HT1080 (cell line): Measurements from ENCODE around the gene TSHZ2. TPM values are rescaled to one million over a fixed set of nuclear protein-coding genes. Genes with fewer than 3 reads are reported as not detected.

ENCODE experiments used
- DNase-seq: peaks from one replicate; pipeline ENCODE4 v3.0.0-alpha.2; 2015; ENCODE audit warnings: low read depth
- total RNA-seq: library from RNA; depleted of rRNA; stranded (reverse); fragments of >200 nt; shearing (Covaris generic); gene quantifications from 2 replicates; pipeline ENCODE4 v1.2.3, GENCODE V29; 2014

The TSHZ2 gene
- total RNA-seq, 1 experiment from 2014 or later: not detected

DNA sequence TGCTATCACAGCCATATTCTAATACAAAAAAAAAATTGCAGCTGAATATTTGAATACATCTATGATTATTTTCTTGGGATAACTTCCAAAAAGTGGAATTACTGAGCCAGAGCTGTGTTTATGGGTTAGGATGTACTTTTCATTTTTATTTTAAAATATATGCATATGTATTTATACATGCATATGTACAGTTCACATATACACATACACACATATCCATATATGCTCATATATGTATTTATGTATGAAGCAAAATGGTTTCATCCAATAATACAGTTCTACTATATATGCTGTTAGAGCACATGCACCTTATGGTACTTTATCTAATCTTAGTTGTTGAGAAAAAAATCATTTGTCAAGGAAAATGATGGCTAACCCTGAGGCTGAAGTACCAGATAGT is 54.9 kb downstream of the TSHZ2 start:
- no peak for DNase-seq

DNA sequence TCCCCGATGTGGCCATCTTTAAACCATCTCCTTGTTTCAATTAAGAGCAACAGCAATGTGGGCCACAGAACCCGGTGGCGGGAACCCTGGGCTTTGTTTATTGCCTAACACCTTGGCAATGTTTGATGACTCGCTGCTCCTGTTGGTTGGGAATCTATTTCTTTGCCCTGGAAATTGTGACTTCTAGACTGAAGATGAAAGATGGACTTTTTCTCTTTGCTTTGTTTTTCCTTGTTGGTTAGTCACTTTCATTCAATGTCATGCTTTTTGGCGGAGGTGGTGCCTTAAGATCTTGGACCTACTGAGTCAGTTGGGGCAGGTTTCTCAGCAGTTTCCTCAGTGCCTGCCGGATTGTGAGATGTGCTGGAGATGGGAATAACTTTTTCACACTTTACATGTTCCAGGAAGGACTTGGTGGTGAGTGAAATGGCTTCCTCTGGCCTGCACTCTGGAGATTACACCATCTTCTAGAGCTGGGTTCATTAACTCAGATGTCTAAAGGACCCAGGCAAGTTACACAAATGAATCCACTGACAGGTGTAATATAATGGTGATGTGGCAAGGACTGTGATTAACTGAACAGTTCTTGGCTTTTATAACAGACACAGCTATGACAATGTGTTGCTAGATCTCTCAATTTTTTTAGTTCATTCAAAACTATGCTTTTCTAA is 56.3 kb downstream of the TSHZ2 start:
- no peak for DNase-seq

DNA sequence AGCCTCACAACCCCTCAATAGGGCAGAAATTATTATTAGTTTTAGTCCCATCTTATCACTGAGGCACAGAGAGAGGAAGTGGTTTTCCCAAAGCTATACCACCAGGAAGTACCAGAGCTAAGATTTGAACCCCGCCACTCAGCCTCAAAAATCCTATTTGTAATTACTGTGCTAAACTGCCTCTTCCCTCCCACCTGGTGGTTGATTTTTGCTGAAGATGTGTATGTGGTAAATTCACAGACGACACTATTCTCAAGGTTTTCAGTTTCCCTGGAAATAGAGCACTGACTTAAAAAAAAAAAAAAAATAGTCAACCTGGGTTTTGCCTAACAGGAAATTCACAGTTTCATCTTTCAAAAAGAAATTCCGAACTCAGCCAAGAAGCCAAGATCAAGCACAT is 57.9 kb downstream of the TSHZ2 start:
- no peak for DNase-seq

DNA sequence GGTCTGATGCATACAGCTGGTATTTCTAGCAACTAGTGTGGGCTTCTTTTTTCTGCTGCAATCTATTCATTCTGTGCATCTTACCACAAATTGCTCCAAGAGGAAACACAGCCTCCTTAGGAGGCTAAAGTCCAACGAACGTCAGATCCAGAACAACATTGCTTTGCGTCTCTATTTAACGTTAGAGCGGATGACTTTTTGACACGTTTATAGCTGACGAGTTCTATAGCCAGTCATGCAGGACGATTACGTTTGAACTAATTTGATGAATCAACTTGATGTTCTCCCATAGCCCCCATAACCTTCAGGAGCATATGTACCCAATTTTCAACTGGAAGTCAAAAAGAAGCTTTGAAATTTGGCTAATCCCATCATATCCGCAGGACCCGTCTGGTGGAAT is 59.9 kb downstream of the TSHZ2 start:
- DNase-seq: no peak

DNA sequence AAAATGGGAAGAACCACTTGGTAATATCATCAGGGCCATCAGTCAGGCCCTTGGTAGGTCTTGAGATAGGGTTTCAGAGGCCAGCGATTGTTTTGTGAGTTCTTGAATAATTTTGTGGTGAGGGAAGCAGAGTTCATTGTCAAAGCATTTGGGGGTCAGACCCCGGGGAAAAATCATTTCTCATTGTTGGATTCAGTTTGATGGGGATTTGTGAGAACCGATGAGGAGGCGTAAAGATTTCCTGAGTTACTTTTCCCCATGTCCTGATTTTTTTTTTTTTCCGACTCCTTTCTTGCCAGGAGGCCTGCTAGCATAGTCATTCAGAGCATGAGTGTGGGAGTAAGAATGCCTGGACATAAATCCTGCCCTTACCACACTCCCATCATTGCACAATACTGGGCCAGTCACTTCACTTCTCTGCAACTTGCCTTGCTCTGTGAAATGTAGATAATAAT is 60.3 kb downstream of the TSHZ2 start:
- DNase-seq: no peak

DNA sequence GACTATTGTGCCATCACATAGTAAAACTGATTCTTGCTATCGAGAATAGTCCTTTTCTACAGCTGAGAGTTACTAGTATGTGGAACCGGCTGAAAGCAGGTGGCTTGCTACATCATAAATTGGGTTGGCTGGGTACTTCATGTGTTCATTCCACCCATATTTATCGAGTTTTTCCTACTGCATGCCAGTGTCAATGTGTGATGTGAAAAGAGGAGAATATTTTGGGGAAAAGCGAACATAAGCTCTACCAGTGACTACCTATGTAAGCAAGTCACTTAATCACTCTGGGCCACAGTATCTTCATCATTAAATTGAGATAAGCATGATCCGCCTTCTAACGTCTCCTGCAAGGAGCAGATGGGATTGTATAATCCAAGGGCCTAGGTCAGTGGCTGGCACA is 61.0 kb downstream of the TSHZ2 start:
- no peak for DNase-seq

DNA sequence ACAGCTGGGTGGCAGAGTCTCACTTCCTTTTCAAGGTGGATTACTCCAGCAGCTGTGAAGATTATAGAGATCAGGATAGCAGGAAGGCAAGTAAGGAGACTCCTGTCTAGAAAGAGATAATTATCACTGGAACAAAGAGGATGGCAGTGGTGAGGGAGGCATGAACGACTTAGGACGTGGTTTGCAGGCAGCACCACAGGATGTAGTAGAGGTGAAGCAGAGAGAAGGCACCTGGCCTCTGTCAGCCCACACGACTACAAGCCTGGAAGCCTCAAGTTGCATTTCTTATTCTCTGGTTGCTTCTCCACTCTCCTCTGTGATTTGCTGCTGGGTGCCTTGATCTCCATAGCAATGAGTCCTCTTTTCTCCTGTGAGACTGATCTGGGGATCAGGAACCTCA is 62.7 kb downstream of the TSHZ2 start:
- DNase-seq: no peak

DNA sequence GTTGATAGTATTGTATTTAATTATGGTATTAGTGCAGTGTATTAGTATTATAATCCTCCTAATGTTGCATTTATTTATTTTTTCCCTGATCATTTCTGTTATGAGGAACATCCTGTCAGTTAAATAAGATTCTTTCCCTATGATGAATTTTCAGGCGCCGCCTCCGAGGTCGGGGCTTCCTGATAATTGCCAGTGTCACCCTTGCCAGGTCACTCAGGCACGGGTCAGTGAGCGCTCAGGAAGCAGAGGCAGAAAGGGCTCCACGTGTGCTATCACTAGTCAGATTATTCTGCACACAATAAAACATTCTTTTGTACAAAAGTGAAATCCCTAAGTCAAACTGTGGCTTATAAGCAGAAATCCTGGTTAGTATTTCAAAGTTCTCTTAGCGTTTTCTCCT is 64.8 kb downstream of the TSHZ2 start:
- DNase-seq: no peak

DNA sequence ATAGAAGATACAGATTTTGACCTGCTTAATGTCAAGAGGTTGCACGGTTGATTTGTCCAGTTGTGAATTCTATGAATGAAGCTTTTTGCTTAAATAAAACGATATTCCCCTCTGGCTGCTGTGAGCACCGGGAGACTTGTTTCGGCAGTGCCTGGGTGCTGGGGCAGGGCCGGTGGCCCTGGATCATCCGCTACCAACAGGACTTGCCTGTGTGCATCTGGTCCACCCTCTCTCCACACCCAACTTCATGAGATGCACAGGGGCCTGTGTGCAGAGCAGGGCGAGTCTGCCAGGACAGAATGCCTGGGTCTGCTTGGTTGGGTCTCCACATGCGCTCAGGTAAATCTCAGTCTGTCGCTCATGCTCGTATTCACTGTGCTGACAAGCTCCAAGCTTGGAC is 65.5 kb downstream of the TSHZ2 start:
- no peak for DNase-seq

DNA sequence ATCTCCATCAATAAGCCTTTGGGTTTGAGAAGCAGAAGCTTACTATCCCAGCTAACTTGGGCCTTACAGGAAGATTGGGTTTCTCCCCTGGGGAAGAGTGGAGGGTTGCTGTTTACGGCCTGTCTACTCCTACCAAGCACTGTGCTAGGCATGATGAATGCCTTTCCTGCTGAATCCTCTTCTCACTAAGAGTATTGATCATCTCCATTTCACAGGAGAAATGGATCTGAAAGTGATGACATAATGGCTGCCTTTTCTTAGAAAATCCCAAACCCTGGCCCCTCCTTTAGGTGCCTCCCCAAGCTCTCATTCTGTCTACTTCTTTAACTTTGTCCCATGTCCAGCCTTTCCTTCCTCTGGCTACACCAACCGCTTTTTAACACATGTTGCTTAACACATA is 66.1 kb downstream of the TSHZ2 start:
- DNase-seq: no peak

DNA sequence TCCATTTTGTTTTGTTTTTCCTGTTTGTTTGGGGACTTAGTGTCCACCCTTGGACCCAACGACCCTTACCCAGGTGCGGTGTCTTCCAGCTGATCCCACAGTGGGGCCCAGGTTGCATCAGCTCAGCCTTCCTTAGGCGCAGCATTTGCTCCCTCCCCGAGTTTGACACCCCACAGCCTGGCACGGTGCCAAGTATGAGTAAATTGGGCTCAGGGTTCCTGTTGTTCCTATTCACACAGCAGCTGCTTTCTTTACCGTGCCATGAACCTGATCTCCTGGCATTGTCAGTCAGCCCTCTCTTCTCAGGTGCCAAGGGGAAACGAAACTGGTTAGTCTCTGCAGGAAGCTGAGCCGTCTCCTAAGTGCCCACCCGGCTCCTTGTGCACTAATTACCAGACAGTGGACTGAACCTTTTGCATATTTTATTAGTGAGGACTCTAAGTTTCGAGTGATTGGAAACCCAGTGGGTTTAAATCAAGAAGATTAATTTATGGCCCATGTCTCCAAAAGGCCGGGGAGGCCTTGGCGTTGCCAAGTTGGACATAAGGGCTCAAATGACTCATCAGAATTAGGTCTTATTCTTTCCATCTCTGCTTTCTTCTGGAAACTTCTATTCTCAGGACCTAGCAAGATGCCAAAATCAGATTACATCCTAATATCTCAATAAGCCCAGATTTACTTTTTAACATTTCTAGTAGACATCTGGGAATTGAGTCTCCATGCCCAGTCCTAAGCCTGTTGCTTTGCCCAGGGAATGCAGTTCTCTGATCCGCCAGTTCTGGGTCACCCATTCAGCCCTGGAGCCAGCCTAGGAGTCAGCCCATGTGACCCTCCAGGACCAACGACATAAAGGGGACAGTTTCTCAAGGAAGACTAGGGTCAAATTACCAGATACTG is 68.8 kb downstream of the TSHZ2 start:
- DNase-seq: no peak

DNA sequence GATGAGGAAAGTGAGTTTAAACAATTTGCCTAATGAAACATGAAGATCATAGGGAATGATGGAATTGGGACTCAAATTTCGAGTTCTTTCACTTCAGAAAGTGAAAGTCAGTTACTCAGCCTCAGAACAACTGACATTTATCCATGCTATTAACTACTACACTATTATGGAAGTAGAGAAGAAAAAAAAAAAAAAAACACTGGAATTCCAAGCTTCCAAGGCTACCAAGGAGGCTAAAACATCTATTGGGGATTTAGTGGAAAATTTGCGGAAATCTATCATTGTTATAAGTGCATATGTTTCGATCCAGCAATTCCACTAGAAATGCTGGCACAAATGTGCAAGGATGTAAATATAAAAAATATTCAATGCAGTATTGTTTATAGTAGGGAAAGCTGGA is 70.4 kb downstream of the TSHZ2 start:
- DNase-seq: no peak

DNA sequence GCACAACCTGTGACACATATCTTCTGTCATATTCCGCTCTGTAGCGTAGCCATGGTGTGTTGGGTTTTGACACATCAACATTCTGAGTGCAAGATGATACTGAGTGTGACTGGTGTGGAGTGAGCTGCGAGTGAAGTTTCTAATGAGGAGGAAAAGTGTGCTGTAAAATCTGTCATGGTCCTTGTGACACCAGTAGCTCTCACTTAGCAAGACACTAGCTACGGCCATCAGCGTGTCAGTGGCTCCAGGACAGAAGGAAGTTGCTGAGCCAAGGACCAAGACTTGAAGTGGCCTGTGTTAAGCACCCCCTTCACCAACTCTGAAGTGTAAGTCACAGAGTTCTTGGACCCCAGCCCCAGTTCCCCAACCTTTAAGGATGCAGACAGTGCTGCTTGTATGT is 72.1 kb downstream of the TSHZ2 start:
- DNase-seq: no peak

DNA sequence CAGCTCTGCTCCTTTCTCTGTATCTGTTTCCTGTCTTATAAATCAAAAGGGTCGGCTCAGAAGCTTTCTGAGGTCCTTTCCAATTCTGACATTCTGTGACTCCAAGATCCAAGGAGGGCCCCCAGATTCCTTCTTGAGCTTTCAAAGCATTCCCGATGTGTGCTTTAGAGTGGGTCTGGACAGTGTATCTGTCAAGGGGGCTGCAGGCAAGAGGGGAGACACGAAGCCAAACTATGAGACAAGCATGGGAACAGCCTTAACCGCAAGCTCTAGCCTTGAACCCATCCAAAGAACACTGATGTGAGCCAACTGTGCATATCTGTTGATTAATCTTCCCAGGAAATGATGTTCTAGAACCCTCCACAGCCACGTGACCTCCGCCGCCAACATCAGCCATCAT is 73.8 kb downstream of the TSHZ2 start:
- DNase-seq: no peak

DNA sequence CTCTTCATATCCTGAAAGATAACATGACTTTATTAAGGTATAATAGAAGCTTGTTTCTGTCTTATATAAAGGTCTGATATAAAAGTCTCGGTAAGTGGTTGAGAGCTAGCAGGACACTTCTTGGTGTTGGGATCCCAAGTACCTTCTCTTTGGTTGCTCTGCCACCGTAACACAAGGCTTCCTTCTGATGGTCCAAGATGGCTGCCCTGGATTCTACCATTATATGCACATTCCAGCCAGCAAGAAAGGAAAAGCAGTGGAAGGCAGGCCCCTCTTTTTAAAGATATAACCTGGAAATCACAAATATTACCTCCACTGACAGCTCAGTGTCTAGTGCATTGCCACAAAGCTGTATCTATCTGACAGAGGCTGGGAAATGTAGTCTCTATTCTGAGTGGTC is 75.0 kb downstream of the TSHZ2 start:
- DNase-seq: no peak

DNA sequence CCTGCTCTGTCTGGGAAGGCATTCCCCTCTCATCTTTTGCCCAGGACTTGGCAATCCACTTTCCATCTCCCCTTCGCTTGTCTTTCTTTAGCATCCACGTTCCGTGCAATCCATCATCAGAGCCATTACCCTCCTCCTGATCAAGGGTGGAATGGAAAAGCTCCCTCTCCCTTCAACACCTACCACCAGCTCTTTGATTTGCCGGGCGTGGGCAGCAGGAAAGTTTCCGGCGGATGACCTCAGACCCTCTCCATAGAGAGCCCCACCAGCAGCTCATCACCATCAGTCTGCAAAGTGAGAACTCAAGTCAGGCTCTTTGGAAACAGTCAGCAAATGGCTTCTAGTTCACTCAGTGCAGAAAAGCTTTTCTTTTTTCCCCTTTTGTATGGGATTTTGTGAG is 76.2 kb downstream of the TSHZ2 start:
- DNase-seq: no peak

DNA sequence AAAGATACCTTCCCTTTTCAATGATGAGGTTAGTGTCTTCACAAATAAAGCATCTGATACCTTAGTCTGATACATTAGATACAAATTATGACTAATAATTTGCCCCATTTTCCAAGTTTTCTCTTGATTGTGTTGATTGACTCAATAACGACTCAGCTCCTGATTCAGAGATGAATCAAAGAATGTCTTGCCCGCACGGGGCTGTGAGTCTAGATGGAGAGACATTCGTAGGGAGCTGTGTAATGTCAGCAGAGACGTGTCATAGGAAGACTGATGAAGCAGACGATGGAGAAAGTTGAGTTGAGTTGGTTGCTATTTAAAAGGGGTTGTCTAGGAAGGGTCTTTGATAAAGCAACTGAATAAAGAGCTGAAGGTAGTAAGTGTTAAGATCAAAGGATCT is 78.2 kb downstream of the TSHZ2 start:
- no peak for DNase-seq

DNA sequence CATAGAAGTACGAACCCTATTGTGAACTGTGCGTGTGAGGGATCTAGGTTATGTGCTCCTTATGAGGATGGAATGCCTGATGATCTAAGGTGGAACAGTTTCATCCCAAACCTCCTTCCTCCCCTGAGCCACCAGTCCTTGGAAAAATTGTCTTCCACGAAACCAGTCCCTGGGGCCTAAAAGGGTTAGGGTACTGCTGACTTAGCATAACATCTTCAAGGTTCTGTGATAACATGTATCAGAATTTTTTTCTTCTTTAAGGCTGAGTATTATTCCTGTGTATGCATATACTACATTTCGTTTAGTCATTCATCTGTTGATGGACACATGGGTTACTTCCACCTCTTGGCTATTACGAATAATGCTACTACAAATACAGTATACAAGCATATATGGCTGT is 80.2 kb downstream of the TSHZ2 start:
- DNase-seq: no peak

DNA sequence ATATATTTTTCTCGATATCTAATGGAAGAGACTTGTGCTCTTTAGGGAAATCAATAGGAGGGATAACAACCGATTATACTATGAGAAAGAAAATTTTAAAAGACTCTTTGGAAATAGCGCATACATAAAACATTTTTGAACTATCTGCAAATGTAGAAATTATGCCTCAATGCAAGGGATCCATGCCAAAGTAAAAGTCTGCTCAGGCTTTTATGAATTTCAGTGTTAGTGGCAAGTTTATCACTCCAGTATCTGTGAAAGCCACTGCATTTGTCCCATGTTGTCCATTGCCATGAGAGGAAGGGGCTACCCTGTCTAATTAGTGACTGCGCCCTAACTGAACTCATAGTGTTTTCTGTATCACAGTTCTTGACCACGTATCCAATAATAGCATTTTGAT is 81.4 kb downstream of the TSHZ2 start:
- DNase-seq: no peak

DNA sequence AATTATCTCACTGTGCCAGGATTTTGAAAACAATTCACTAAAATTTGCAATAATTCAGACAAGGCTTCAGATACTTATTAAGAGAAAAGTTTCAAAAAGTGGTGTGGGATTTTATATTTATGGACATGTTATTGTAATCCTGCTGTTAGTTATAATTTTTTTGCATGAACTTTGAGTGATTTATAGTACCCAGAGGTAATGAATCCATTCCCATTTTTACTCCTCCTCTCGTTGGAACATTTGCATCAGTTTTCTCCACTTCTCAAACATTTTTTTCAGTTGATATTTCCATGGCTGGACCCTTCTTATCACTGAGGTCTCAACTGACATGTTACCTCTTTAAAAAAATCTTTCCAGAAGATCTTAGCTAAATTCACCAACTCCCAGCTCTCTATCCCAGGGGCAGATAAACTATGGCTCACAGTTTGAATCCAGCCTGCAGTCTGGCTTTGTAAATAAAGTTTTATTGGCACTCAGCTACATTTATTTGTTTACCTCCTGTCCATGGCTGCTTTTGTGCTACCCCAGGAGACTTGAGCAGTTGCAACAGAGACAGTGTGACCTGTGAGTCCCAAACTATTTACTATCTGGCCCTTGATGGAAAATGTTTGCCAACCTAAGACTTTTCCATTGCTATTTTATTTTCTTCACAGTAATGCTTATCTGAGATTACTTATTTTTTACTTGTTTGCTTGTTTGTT is 83.4 kb downstream of the TSHZ2 start:
- DNase-seq: no peak

DNA sequence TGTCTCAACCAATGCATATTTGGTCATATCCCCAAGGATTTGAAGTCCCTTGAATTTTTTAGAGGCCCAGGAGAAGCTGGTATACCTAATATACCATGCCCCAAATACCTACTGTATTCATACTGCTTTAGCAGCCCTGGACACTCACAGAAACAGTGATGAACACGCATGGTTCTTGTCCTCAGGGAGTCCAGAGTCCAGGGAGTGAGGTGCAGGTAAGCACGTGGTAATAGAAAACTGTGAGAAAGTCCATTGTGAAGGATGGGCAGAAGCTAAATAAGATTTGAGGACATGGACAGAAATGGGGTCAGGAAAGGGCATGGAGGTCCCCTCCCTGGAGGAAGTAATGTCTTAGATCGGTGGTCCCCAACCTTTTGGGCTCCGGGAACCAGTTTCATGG is 85.4 kb downstream of the TSHZ2 start:
- DNase-seq: no peak

DNA sequence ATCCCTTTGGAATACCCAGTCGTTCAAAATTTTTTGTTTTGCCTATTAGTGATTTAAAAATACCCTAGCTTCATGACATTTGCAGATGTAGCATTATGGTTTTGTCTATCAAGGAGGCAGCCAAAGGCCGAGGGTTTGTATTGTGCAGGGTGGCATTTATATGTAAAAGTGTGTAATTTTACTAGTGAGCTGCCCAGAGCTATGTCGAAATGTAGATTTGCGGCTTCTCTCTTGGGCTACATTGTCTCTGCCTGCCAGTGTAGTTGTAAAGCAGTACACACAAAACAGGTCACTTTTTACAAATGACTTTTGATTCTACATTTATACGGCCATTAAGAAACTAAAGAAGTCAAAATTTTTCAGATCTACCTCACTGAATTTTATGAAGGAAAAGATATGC is 87.7 kb downstream of the TSHZ2 start:
- no peak for DNase-seq
